HG03442 (cell line): ENCODE measurements around the gene COX6A2.
"Not testable (repeated sequence)": the region's sequence is repeated elsewhere in the genome, so short reads cannot be mapped to it uniquely, and the experiment has no call there.

Source experiments
- ATAC-seq: cut with Tn5 transposase; IDR thresholded peaks from one replicate; pipeline ENCODE4 v1.9.1; 2021; ENCODE audit warnings: mild to moderate bottlenecking, moderate library complexity; ENCODE audit not compliant: unreplicated experiment

The COX6A2 gene

DNA sequence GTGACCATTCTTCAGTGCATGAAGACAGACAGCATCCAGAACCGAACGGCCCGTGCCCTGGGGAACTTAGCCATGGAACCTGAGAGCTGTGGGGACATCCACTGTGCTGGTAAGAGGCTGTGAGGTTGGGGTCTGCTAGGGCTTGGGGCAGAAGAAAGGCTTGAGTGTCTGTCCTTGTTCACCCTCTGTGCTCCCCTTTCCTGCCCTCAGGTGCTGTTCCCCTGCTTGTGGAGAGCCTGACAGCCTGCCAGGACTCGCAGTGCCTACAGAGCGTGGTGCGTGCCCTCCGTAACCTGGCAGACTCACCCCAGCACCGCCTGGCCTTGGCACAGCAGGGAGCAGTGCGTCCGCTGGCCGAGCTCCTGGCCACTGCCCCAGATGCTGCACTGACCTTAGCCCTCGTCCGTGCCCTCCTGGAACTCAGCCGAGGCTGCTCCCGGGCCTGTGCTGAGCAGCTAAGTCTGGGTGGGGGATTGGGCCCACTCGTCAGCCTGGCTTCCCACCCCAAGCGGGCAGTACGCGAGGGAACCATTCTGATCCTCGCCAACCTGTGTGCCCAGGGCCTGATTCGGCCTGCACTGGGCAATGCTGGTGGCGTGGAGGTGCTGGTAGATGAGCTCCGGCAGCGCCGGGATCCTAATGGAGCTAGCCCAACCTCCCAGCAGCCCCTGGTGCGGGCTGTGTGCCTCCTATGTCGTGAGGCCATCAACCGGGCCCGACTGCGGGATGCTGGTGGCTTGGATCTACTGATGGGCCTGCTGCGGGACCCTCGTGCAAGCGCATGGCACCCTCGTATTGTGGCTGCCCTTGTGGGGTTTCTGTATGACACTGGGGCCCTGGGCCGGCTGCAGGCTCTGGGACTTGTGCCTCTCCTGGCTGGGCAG lies 34.0 kb upstream of the COX6A2 start:
- no peak for ATAC-seq

DNA sequence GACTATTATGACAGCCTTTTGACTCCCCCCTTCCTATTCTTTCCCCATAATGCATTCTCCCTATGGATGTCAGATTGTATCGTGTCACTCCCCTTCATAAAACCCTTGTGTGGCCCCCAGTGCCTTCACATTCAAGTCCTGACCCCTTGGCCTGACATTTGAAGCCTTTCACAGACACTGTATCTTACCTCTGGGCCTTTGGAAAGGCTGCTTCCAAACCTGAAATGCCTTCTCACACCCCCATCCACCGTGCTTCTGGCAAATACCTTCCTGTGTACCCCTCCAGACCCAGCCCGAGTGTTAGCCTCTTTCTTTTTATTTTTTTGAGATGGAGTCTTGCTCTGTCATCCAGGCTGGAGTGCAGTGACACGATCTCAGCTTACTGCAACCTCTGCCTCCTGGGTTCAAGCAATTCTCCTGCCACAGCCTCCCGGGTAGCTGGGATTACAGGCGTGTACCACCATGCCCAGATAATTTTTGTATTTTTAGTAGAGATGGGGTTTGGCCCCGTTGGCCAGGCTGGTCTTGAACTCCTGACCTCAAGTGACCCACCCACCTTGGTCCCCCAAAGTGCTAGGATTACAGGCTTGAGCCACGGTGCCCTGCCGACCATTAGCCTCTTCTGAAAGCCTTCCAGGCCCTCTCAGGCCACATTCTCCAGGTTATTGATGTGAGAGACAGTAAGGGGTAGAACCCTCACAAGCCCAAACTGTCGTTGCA lies 33.2 kb upstream of the COX6A2 start:
- ATAC-seq = no peak

- ATAC-seq = no peak
Measured at GRCh38 chr16:31460582-31461002, 32.4 kb upstream of the COX6A2 start.

DNA sequence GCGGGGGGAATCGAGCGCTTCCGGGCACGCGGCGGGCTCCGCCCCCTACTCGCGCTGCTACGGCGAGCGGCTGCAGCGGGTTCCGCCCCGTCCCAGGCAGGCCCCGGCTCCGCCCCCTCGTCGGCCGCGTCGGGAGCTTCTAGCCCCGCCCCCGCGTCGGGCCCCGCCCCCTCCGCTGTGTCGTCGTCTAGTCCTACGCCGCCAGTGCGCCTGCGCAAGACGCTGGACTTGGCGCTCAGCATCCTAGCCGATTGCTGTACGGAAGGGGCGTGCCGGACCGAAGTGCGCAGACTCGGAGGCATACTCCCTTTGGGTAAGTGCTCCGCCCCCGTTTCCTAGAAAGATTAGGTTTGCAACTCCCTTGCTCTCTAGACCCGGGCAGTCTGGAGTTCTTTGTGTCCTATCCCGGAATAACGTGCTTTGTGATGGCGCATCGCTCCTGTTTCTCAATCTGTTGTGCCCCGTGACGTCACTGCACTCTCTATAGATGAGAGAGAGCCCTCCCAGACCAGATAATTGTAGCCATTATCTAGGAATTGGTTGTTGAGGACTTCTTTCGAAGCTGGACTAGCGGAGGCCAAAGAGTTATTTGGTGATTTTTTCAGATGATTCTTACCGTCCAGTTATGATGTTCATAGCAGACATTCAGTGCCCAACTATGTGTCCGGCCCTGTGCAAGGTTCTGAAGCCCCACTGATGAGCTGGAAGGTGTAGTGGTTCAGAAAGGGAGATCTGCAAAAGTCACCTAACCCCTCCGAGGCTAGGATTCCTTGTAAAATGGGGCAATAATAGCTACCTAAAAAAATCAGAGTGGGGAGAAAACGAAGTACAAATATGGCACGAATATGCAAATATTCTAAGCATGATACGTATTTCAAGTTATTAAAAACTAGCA lies 31.8 kb upstream of the COX6A2 start:
- ATAC-seq = peak; percentile 65

DNA sequence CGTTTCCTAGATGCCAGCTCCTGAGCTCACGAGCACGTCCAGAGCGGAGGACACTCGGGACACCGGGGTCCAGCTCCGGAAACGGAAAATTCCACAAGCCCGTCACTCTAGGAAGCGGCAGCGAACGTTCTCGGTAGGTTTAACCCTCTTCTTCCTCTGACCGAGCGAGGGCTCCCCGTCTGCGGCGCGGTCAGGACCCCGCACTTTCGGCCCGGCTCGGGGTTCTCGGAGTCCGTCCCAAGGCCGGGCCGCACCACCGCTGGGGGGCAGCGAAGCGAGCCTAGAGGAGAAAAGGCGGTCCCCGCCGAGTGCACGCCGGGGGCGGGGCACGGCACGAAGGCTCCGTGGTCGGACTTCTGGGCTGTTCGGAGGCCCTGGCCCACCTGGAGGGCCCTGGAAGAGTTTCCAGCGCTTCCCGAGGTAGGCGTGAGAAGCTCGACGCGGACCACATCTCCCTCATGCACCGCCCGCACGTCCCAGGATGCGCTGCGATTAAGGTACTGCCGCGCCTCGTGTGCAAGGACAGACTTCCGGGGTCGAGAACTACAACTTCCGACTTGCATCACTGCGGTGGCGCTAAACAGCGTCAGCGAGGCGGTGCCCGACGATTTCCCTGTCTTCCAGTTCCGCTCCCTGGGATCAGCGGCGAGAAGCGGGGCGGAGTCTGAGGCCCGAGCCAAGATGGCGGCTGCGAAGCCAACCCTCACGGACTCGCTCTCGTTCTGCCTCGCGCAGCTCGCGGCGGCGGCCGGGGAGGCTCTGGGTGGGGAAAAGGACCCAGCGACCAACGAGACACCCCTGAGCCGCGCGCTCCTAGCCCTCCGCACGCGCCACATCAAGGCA lies 30.9 kb upstream of the COX6A2 start, which contains the start of gene ARMC5:
Gene ARMC5, plus strand, starts transcription at position 658 of the 843 bp plus-strand sequence. Its CDS starts 24 bp downstream, at position 682.
- ATAC-seq = peak; percentile 67

GRCh38 chr16:31458073-31458843 lies 30.1 kb upstream of the COX6A2 start:
- peak; percentile 6 for ATAC-seq

GRCh38 chr16:31456988-31457360 lies 28.8 kb upstream of the COX6A2 start:
- no peak for ATAC-seq

- ATAC-seq = no peak
Measured at GRCh38 chr16:31455601-31456314, 27.6 kb upstream of the COX6A2 start.

- ATAC-seq = no peak
Measured at GRCh38 chr16:31453255-31454204, 25.4 kb upstream of the COX6A2 start.

DNA sequence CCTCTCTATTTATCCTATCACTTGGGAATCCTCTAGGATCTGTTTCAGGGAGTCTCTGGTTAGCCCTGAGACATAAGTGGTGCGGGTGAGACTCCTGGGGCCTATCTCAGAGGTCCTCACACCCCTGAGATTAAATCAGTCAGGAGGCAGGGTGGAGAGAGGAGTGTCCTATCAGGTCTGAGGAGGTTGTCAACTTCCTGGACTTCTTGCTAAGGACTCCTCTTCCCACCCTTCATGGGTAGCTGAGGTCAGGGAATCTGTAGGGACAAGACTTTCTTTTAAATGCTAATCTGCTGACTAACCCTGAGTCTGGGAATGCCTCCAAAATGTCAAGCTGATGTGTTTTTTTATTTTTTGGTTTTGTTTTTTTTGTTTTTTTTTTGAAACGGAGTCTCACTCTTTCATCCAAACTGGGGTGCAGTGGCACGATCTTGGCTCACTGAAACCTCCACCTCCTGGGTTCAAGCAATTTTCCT lies 24.5 kb upstream of the COX6A2 start:
- no peak for ATAC-seq

GRCh38 chr16:31451681-31452351 lies 23.7 kb upstream of the COX6A2 start:
- ATAC-seq = peak; percentile 45

- no peak for ATAC-seq
Measured at GRCh38 chr16:31451201-31451600, 23.0 kb upstream of the COX6A2 start.

DNA sequence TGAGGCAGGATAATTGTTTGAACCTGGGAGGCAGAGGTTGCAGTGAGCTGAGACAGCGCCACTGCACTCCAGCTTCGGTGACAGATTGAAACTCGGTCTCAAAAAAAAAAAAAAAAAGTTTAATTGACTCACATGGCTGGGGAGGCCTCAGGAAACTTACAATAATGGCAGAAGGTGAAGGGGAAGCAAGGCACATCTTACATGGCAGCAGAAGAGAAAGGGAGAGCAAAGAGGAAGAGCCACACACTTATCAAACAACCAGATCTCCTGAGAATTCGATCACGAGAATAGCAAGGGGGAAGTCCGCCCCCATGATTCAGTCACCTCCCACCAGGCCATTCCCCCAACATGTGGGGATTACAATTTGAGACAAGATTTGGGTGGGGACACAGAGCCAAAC lies 17.8 kb upstream of the COX6A2 start:
- not testable (repeated sequence) for ATAC-seq

- ATAC-seq = no peak
Measured at GRCh38 chr16:31441956-31442355, 13.8 kb upstream of the COX6A2 start.

GRCh38 chr16:31440516-31441184 lies 12.5 kb upstream of the COX6A2 start:
- ATAC-seq = no peak

GRCh38 chr16:31439519-31439918 lies 11.4 kb upstream of the COX6A2 start:
- ATAC-seq = no peak
